AG20443 (cell line): ENCODE measurements around the gene CA10.

Experiments used
- DNase-seq: peaks from one replicate; pipeline ENCODE4 v3.0.0; 2012; ENCODE audit warnings: low spot score, mixed read lengths

CA10 gene

DNA sequence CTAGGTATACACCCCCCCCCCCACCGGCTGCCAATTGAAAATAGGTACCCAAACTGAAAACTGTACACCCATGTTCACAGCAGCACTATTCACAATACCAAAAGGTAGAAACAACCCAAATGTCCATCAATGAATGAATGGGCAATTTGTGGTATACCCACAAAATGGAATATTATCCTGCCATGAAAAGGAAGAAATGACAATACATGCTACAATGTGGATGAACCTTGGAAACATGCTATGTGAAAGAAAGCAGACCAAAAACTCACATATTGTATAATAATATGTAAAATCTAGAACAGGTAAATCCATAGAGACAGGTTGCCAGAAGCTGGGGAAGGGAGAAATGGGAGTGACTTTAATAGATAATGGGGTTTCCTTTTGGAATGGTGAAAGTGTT lies 480.6 kb downstream of the CA10 start:
- DNase-seq, result no peak

DNA sequence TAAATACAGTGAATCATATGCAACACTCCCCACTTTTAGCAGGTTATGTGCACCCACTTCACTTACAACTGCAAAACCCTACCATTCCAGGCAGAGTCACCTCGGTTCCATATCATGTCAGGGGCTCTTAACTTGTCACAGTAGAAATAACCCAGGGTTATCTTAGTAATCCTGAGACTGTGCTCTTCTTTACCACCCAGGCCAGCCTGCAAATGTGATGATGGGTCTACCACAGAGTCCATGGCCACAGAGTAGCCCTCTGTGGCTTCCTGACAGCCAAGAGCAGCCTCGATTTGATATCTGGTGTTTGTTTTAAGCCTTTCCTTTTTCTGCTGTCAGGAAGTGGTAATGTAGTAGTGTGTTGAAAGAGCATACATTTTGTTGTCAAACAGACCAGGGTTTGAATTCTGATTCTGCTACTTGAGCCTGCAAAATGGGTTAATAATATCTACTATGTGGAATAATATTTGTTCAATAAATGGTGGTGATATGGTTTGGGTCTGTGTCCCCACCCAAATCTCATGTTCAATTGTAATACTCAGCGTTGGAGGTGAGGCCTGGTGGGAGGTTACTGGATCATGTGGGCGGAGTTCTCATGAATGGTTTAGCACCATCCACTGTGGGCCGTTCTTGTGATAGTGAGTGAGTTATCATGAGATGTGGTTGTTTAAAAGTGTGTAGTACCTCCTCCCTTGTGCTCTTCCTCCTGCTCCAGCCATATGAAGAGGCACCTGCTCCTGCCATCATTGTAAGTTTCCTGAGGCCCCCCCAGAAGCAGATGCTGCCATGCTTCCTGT lies 481.6 kb downstream of the CA10 start:
- no peak for DNase-seq

GRCh38 chr17:51674579-51675255 lies 483.8 kb downstream of the CA10 start:
- no peak for DNase-seq

DNA sequence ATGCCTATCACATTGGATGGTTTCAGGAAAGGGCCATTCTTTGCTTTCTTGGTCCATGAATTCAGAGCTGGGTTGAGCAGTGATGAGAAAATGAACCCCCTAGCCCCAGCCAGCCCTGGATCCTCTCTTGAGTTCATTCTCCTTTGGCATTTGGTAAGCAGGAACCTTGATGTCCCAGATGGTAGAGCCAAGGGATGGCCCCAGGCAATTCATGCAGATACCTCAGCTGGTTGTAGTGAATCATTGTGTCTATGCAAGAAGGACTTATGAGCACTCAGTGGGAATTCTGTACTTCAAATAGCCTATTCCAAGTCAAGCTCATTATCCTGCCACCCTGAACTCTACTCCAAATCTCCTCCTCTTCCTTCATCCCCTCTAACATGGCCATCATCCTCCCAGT lies 485.4 kb downstream of the CA10 start:
- no peak for DNase-seq

DNA sequence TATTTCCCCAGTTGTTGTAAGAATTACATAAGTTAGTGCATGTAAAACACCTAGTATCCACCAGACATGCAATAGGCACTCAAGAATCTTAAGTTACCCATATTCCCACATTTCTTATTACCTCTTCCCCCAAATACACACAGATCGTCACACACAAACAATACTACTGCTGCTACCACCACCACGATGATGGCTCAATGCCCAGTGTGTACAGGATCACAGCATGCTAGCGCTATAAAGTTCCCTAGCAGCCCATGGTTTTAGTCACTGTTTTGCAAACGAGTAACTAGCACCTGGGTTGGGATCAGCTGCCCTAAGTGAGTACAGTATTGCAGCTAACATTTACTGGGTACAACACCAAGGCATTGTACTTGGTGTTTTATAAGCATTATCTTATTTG lies 486.4 kb downstream of the CA10 start:
- DNase-seq, result no peak

- DNase-seq, result no peak
Observed at GRCh38 chr17:51670899-51671298, 487.6 kb downstream of the CA10 start.

DNA sequence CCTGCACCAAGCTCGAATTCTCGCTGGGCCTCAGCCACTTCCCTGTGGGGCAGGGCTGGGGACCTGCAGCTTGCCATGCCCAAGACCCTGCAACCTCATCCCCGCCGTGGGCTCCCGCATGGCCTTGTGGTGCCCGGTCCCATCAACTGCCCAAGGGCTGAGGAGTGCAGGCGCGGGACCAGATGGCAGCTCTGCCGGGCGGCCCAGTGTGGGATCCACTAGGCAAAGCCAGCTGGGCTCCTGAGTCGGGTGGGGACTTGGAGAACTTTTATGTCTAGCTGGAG lies 489.6 kb downstream of the CA10 start:
- no peak for DNase-seq

- DNase-seq, result no peak
Observed at GRCh38 chr17:51668155-51668962, 490.2 kb downstream of the CA10 start.

DNA sequence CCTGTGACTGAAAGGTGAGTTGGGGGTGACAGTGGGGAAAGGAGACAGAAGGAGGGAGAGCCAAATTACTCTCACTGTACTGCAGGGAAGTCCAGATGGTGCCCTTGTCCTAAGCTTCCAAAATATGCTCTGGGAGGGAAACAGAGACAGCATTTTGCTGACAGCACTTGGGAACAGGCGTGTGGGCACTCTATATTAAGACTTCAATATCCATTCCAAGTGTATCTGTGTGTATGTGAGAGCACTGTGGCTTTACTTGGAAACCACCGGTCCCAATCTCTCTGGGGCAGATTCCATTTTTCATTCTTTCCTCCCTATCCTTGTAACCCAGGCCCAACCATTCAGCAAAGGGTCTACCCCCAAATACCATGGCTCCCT lies 490.8 kb downstream of the CA10 start:
- DNase-seq, result no peak

GRCh38 chr17:51666971-51667705 lies 491.4 kb downstream of the CA10 start:
- DNase-seq, result no peak

- no peak for DNase-seq
Observed at GRCh38 chr17:51662204-51663056, 496.1 kb downstream of the CA10 start.

DNA sequence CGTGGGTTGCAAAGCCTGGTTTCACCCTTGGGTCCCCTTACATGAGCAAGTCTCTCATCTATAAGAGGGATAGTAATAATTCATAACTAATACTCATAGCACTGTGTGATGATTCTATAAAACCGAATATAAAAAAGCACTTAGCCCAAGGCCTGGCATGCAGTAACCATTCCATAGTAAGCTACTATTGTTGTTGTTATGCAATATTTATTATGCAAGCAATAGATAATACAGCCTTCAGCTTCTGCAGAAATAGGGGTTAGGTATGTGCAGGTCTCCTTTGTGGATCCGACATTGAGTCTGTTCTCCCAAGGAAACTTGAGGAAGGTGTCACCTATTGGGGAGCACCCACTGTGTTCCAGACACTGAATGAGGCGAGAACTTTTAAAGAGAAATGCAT lies 497.1 kb downstream of the CA10 start:
- no peak for DNase-seq

GRCh38 chr17:51660266-51660665 lies 498.2 kb downstream of the CA10 start:
- no peak for DNase-seq

GRCh38 chr17:51657224-51657623 lies 501.3 kb downstream of the CA10 start:
- DNase-seq, result no peak

GRCh38 chr17:51653878-51654277 lies 504.6 kb downstream of the CA10 start:
- no peak for DNase-seq

DNA sequence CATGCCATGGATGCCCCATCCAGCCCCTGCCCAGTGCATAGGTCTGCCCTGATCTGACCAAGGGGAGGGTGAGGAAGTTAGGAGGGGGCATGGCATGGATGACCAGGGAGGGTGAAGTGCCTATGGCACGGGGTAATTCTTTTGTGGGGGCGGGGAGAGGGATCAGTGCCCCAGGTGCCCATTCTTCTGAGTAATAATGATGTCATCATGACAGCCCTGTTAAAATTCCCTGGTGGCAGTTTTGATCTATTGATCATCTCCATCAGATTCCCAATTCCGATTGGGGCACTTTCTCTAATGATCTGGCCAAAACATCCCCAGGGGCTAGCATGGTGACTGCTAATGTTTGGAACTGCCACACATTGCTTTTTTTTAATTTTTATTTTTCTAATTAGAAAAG lies 506.0 kb downstream of the CA10 start:
- DNase-seq, result no peak

GRCh38 chr17:51651513-51652298 lies 506.8 kb downstream of the CA10 start:
- DNase-seq, result no peak

DNA sequence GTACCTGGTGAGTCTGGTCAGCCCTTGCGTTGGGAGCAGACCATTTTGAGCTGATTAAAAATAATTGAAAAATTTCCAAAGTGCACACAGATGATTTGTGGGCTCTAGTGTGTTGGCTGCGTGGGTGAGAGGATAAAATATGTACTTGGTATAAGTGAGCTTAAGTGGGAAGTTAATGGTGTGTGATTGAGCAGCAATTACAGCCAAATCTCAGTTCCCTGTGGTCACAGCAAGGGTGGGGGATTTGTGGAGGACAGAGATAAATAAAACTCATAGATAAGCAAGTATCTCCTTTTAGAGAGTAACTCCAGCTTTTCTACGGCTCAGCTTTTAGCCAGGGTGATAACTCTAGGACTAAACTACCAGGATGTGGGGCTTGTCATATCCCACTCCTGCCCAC lies 507.7 kb downstream of the CA10 start:
- no peak for DNase-seq

DNA sequence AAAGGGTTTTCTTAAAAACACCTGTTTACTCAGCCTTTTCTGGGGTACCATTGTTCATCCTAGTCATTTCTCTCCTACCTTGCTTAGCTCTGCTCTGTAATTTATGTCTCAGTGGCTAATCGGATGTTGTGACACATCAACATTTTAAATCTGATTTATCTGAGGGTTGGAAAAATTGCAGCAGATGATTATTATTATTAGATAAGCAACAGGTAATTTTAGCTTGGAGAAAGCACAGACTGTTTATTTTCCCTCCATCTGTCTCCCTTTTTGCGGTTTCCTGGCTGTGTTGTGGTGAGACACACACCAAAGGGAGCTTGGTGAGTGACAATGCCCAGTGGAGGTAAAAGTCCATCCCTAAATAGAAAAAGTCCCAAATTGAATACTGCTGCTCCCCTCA lies 508.3 kb downstream of the CA10 start:
- DNase-seq, result no peak

- no peak for DNase-seq
Observed at GRCh38 chr17:51647826-51648225, 510.7 kb downstream of the CA10 start.

- DNase-seq, result no peak
Observed at GRCh38 chr17:51647067-51647466, 511.4 kb downstream of the CA10 start.
